H1 (cell line): ENCODE measurements around the gene ZNF577. TPM values are rescaled to one million over a fixed set of nuclear protein-coding genes. Genes with fewer than 3 reads are reported as not detected.
A peak's percentile ranks its signal among the peaks of the same experiment; 100 is the strongest.
"Not testable (repeated sequence)": the region's sequence is repeated elsewhere in the genome, so short reads cannot be mapped to it uniquely, and the experiment has no call there.

Experiments
- CTCF ChIA-PET: fragments of 300-600 bp; sonication (Branson Sonifier 250); formaldehyde crosslinking; loops from one replicate; lab custom pipeline; 2021; ENCODE audit not compliant: partially characterized antibody; lab: Charles Lee
- POLR2A ChIA-PET: fragments of 300-600 bp; sonication (Branson Sonifier 250); formaldehyde crosslinking; loops from one replicate; lab custom pipeline; 2021; ENCODE audit warnings: inconsistent platforms; ENCODE audit not compliant: partially characterized antibody; lab: Charles Lee
- DNase-seq, 2 experiments: peaks; one replicate each; pipeline versions ENCODE4 v3.0.0 to v3.0.0-alpha.2; 2010 to 2022; ENCODE audit warnings: low spot score in 2 of 2, low read depth in 1 of 2, mixed read lengths in 1 of 2
- FAIRE-seq: peaks from 2 replicates; lab custom pipeline; 2011; peaks lifted over from hg19 to GRCh38; lab: Jason Lieb, UNC
- H2AFZ ChIP-seq: 2 replicates; pipeline ENCODE4 v1.8.1; 2012; ENCODE audit warnings: low read length, inconsistent platforms
- H2AK5ac ChIP-seq: 2 replicates; pipeline ENCODE4 v1.6.1; 2013; ENCODE audit warnings: low read depth, low read length
- H2BK120ac ChIP-seq: replicated peaks from 2 replicates; pipeline ENCODE3; 2013; ENCODE audit warnings: low read depth, low read length, inconsistent platforms
- H2BK12ac ChIP-seq: 2 replicates; pipeline ENCODE4 v1.6.1; 2013; ENCODE audit warnings: low read depth, low read length
- H2BK15ac ChIP-seq: 2 replicates; pipeline ENCODE4 v1.6.1; 2013; ENCODE audit warnings: low read length
- H2BK20ac ChIP-seq: 2 replicates; pipeline ENCODE4 v1.6.1; 2013; ENCODE audit warnings: low read length
- H2BK5ac ChIP-seq: 2 replicates; pipeline ENCODE4 v1.6.1; 2013; ENCODE audit warnings: low read depth, low read length
- H3K14ac ChIP-seq: 2 replicates; pipeline ENCODE4 v1.6.1; 2013; ENCODE audit warnings: inconsistent platforms; ENCODE audit not compliant: insufficient read length
- H3K18ac ChIP-seq: 2 replicates; pipeline ENCODE4 v1.6.1; 2013; ENCODE audit warnings: low read length; ENCODE audit errors: extremely low read depth
- H3K23ac ChIP-seq: 2 replicates; pipeline ENCODE4 v1.6.1; 2013; ENCODE audit warnings: inconsistent platforms; ENCODE audit not compliant: insufficient read length
- H3K23me2 ChIP-seq: 2 replicates; pipeline ENCODE4 v1.6.1; 2013; ENCODE audit warnings: low read depth, low read length
- H3K27ac ChIP-seq: 2 replicates; pipeline ENCODE4 v1.6.1; 2011; ENCODE audit warnings: low read depth, low read length, inconsistent platforms
- H3K27me3 ChIP-seq, 4 experiments: replicated peaks in 1 of 4; 1 replicate in 1 of 4; 2 replicates in 3 of 4; pipeline versions ENCODE4 v1.6.1 to v1.8.1; 2011 to 2013; ENCODE audit warnings: low read length in 3 of 4, mild to moderate bottlenecking in 3 of 4, inconsistent platforms in 2 of 4, mixed read lengths in 2 of 4, moderate library complexity in 1 of 4; ENCODE audit not compliant: control insufficient read depth in 3 of 4, insufficient read depth in 3 of 4; ENCODE audit errors: extremely low read depth in 1 of 4
- H3K36me3 ChIP-seq, 4 experiments: 2 replicates each; pipeline versions ENCODE4 v1.6.1 to v1.8.1; 2011 to 2013; ENCODE audit warnings: mild to moderate bottlenecking in 4 of 4, low read length in 3 of 4, moderate library complexity in 2 of 4, control low read depth in 1 of 4, inconsistent platforms in 1 of 4; ENCODE audit not compliant: insufficient read depth in 4 of 4, control insufficient read depth in 2 of 4
- H3K4ac ChIP-seq: replicated peaks from 2 replicates; pipeline ENCODE3; 2013; ENCODE audit warnings: low read length, low read depth, mixed read lengths, inconsistent platforms; ENCODE audit not compliant: insufficient read length
- H3K4me1 ChIP-seq, 4 experiments: replicated peaks in 1 of 4; 1 replicate in 1 of 4; 2 replicates in 3 of 4; pipeline versions ENCODE4 v1.6.1 to v1.8.1; 2011 to 2013; ENCODE audit warnings: low read length in 3 of 4, inconsistent platforms in 2 of 4, mixed read lengths in 1 of 4; ENCODE audit not compliant: insufficient read depth in 4 of 4, control insufficient read depth in 3 of 4
- H3K4me2 ChIP-seq, 2 experiments: 2 replicates each; pipeline versions ENCODE4 v1.6.1 to v1.8.1; 2011 to 2013; ENCODE audit warnings: low read depth in 2 of 2, low read length in 2 of 2, control low read depth in 1 of 2, inconsistent platforms in 1 of 2, mild to moderate bottlenecking in 1 of 2; ENCODE audit not compliant: insufficient read depth in 1 of 2
- H3K4me3 ChIP-seq, 4 experiments: fragments of 200-600, 300-600 bp in 1 of 4; sonication (generic), shearing (Covaris generic), sonication (Bioruptor Twin) in 1 of 4; 2 replicates each; pipeline versions ENCODE4 v1.5.1 to v1.8.1; 2011 to 2016; ENCODE audit warnings: low read length in 4 of 4, low read depth in 3 of 4, control low read depth in 2 of 4, inconsistent platforms in 2 of 4, mild to moderate bottlenecking in 2 of 4, mixed read lengths in 1 of 4, moderate library complexity in 1 of 4; ENCODE audit not compliant: insufficient read depth in 2 of 4; ENCODE audit errors: extremely low read depth in 1 of 4
- H3K56ac ChIP-seq: replicated peaks from 2 replicates; pipeline ENCODE3; 2013; ENCODE audit warnings: low read depth, mild to moderate bottlenecking, mixed read lengths, low read length, inconsistent platforms; ENCODE audit not compliant: insufficient read length
- H3K79me1 ChIP-seq: 2 replicates; pipeline ENCODE4 v1.6.1; 2013; ENCODE audit warnings: low read depth, low read length, control low read depth
- H3K79me2 ChIP-seq, 2 experiments: 2 replicates each; pipeline versions ENCODE4 v1.6.1 to v1.8.1; 2012 to 2013; ENCODE audit warnings: low read length in 2 of 2, mild to moderate bottlenecking in 2 of 2, inconsistent platforms in 1 of 2; ENCODE audit not compliant: insufficient read depth in 2 of 2, control insufficient read depth in 1 of 2
- H3K9ac ChIP-seq, 4 experiments: replicated peaks in 1 of 4; 1 replicate in 1 of 4; 2 replicates in 3 of 4; pipeline versions ENCODE4 v1.6.1 to v1.8.1; 2011 to 2013; ENCODE audit warnings: low read depth in 3 of 4, low read length in 3 of 4, control low read depth in 2 of 4, mild to moderate bottlenecking in 2 of 4, moderate library complexity in 2 of 4, inconsistent platforms in 1 of 4; ENCODE audit errors: extremely low read depth in 1 of 4
- H3K9me3 ChIP-seq, 2 experiments: 2 replicates each; pipeline versions ENCODE4 v1.6.1 to v1.8.1; 2012 to 2013; ENCODE audit warnings: mild to moderate bottlenecking in 2 of 2, moderate library complexity in 2 of 2, control low read depth in 1 of 2, inconsistent platforms in 1 of 2, low read depth in 1 of 2, low read length in 1 of 2, mixed read lengths in 1 of 2; ENCODE audit not compliant: insufficient read depth in 2 of 2
- H4K20me1 ChIP-seq, 2 experiments: replicated peaks in 1 of 2; 2 replicates each; pipeline versions ENCODE3 to v1.8.1; 2011 to 2013; ENCODE audit warnings: inconsistent platforms in 2 of 2, low read length in 2 of 2, mild to moderate bottlenecking in 1 of 2; ENCODE audit not compliant: insufficient read depth in 2 of 2, control insufficient read depth in 1 of 2
- H4K5ac ChIP-seq: 2 replicates; pipeline ENCODE4 v1.6.1; 2013; ENCODE audit warnings: low read length, low read depth, mixed read lengths, inconsistent platforms; ENCODE audit not compliant: insufficient read length
- H4K8ac ChIP-seq: 2 replicates; pipeline ENCODE4 v1.8.0; 2013; ENCODE audit warnings: mild to moderate bottlenecking, moderate library complexity, low read length, inconsistent platforms; ENCODE audit not compliant: insufficient read depth; ENCODE audit errors: extremely low read depth
- H4K91ac ChIP-seq: replicated peaks from 2 replicates; pipeline ENCODE3; 2013; ENCODE audit warnings: low read length, mixed read lengths, inconsistent platforms; ENCODE audit not compliant: insufficient read length
- NANOG ChIP-seq: IDR thresholded peaks from 2 replicates; pipeline ENCODE4 v1.6.1; 2011; ENCODE audit warnings: low read length, low read depth, mild to moderate bottlenecking, inconsistent platforms; ENCODE audit not compliant: insufficient read depth, poor library complexity, severe bottlenecking
- POLR2A ChIP-seq, 2 experiments: IDR thresholded peaks; 1 replicate in 1 of 2; 2 replicates in 1 of 2; pipeline ENCODE4 v1.6.1; 2011; ENCODE audit warnings: low read depth in 2 of 2, low read length in 2 of 2, mild to moderate bottlenecking in 2 of 2; ENCODE audit errors: control extremely low read depth in 1 of 2
- POLR2AphosphoS5 ChIP-seq: IDR thresholded peaks from 2 replicates; pipeline ENCODE4 v1.6.1; 2011; ENCODE audit warnings: low read depth, low read length
- SP1 ChIP-seq: IDR thresholded peaks from 2 replicates; pipeline ENCODE4 v1.6.1; 2011; ENCODE audit warnings: low read depth, low read length
- WGBS, 2 experiments: shearing (Covaris generic) in 1 of 2; methylation state at CpG; one replicate each; pipeline versions ENCODE4 v1.1.6 to v1.1.7; 2013 to 2015; ENCODE audit warnings: low lambda C conversion rate in 2 of 2, mixed read lengths in 2 of 2, inconsistent platforms in 1 of 2, low coverage in 1 of 2, missing lambda C conversion rate in 1 of 2; ENCODE audit not compliant: insufficient replicate concordance in 2 of 2, insufficient coverage in 1 of 2, insufficient read length in 1 of 2; ENCODE audit errors: extremely low coverage in 1 of 2, missing lambda C conversion rate in 1 of 2; 5-methylcytosine and 5-hydroxymethylcytosine counted together
- polyA plus RNA-seq, 7 experiments: library from polyadenylated mRNA; depleted of rRNA in 3 of 7; stranded (reverse) in 5 of 7; unstranded in 2 of 7; fragments of >200 nt in 5 of 7; fragments of 200-250 nt in 2 of 7; gene quantifications; 1 replicate in 5 of 7; 2 replicates in 1 of 7; 4 replicates in 1 of 7; pipeline versions ENCODE4 v1.2.1 to v1.2.3, GENCODE V29; 2011 to 2013; ENCODE audit warnings: missing spikeins in 2 of 7, mixed read lengths in 2 of 7
- total RNA-seq: library from RNA; stranded (reverse); fragmentation: NEBNext Ultra II Directional; extraction: Animal tissue kit (Norgen Biotek cat#: 25700); gene quantifications from 2 replicates; pipeline ENCODE4 v1.2.1, GENCODE V29; 2021

The ZNF577 gene
- total and polyA plus RNA-seq, 2 of the 8 experiments (the other 6 are each of a cell fraction or from before 2014, with no cell fraction given) = 13.8 to 14.9 TPM

- Histone ChIP-seq H2BK120ac (peak overlapping the region; percentile 100), H3K36me3 (peaks cover 5 to 27% (median 18%) of the 10 kb centered on the region in 4 experiments; a peak in 7 of 8 replicates), H2BK12ac (peak overlapping the region; percentile 99), H3K9me3 (peaks cover 21 to 27% of the 10 kb centered on the region in 2 experiments), H2BK20ac (peak overlapping the region; percentile 87; the same call in 1 of the 2 replicates), H4K5ac (peak overlapping the region; percentile 97), H2BK15ac (peak overlapping the region; percentile 12; the same call in 1 of the 2 replicates), H3K14ac (peak overlapping the region; percentile 54), H3K79me2 (peaks cover 40 to 44% of the 10 kb centered on the region in 2 experiments), H3K56ac (peak overlapping the region; percentile 90), H2AK5ac (peak overlapping the region; percentile 96; the same call in 1 of the 2 replicates), H3K18ac (peak overlapping the region; percentile 76), H3K4me2 (peak overlapping the region; percentile 82 to 94), H3K27ac (peak overlapping the region; percentile 93), H2BK5ac (peak overlapping the region; percentile 97), H3K9ac (peak overlapping the region in 3 of 4 experiments; percentile 6 to 87 (median 55); a peak in 6 of 7 replicates), H3K4me3 (peak overlapping the region in 3 of 4 experiments; percentile 34 to 98 (median 93); a peak in 4 of 8 replicates), H4K91ac (peak overlapping the region; percentile 100), H3K4ac (peak overlapping the region; percentile 100), H3K4me1 (peaks cover 4 to 19% (median 11%) of the 10 kb centered on the region in 4 experiments)
- FAIRE-seq, H3K23ac ChIP-seq, H4K20me1 ChIP-seq, H4K8ac ChIP-seq, H2AFZ ChIP-seq, H3K27me3 ChIP-seq, CTCF ChIA-PET, H3K79me1 ChIP-seq, H3K23me2 ChIP-seq: not testable (repeated sequence)
- TF ChIP-seq SP1 (0 out of 2 replicates have a peak, but pooled peaks have one; percentile 5), NANOG (peak; percentile 31), POLR2A (IDR thresholded peaks at IDR 0.05; ENCODE audit: control extremely low read depth in 1 of 2, low read depth in 2 of 2, low read length in 2 of 2) (0 out of 3 replicates have a peak, but pooled peaks of 1 of the 2 experiments have one; percentile 47), POLR2AphosphoS5 (peak; percentile 32; the same call in 1 of the 2 replicates)
- whole genome bisulfite sequencing, 2 experiments = 16% methylated on average over 3 of the region's 3 CpGs; no CpG with 5 or more reads in 1 of the 2 experiments
- POLR2A ChIA-PET = interaction anchor here (1.0 to 1.1 kb wide), 4 partner anchors 10 to 36 kb away, joined by 3 to 6 read pairs (median 4); no protein-coding TSS in a partner anchor
- peak in 1 of 2 experiments; percentile 47 for DNase-seq
These were observed 17.9 kb upstream of the ZNF577 start for GRCh38 chr19:51905639-51906038.
